Ascending aorta (tissue), 2 donors: ENCODE measurements around the gene SAPCD2. TPM values are rescaled to one million over a fixed set of nuclear protein-coding genes. Genes with fewer than 3 reads are reported as not detected.

Experiments used
- DNase-seq, 2 donors: peaks; one replicate each; pipeline ENCODE4 v3.0.0-alpha.2; 2019; ENCODE audit warnings: low spot score in 2 of 2
- H3K27ac ChIP-seq, 2 donors: fragments of 200-600 bp; sonication (generic); one replicate each; pipeline ENCODE4 v1.5.1; 2016 to 2017; ENCODE audit warnings: mild to moderate bottlenecking in 1 of 2
- H3K27me3 ChIP-seq: fragments of 200-600 bp; sonication (generic); one replicate; pipeline ENCODE4 v1.5.1; 2017
- H3K36me3 ChIP-seq, 2 donors: fragments of 200-600 bp; sonication (generic); one replicate each; pipeline ENCODE4 v1.5.1; 2016
- H3K4me1 ChIP-seq, 2 donors: fragments of 200-600 bp; sonication (generic); one replicate each; pipeline ENCODE4 v1.5.1; 2016 to 2017; ENCODE audit warnings: mild to moderate bottlenecking in 1 of 2
- H3K4me3 ChIP-seq, 2 donors: fragments of 200-600 bp; sonication (generic); one replicate each; pipeline ENCODE4 v1.5.1; 2016 to 2017; ENCODE audit warnings: mild to moderate bottlenecking in 1 of 2
- H3K9me3 ChIP-seq, 2 donors: fragments of 200-600 bp; sonication (generic); one replicate each; pipeline ENCODE4 v1.5.1; 2016
- intact Hi-C: fragments of 100-400 bp; cut with DNase I; formaldehyde crosslinking; loops from one replicate; pipeline ENCODE4 v1.15.1; 2023
- total RNA-seq: library from RNA; depleted of rRNA; stranded (reverse); fragments of >200 nt; gene quantifications from one replicate; pipeline ENCODE4 v1.1.0, GENCODE V29; 2016
- TF ChIP-seq, protein P1 (sequence below), 3 experiments: fragments of 200-600 bp in 2 of 3; fragments of 450-650 bp in 1 of 3; sonication (generic) in 2 of 3; IDR thresholded peaks; one replicate each; pipeline ENCODE4 v1.5.1; 2016 to 2019; ENCODE audit warnings: antibody characterized with exemption in 3 of 3, mild to moderate bottlenecking in 1 of 3, moderate library complexity in 1 of 3

SAPCD2 gene
- total RNA-seq, 1 donor from 2014 or later, result 8.7 TPM

DNA sequence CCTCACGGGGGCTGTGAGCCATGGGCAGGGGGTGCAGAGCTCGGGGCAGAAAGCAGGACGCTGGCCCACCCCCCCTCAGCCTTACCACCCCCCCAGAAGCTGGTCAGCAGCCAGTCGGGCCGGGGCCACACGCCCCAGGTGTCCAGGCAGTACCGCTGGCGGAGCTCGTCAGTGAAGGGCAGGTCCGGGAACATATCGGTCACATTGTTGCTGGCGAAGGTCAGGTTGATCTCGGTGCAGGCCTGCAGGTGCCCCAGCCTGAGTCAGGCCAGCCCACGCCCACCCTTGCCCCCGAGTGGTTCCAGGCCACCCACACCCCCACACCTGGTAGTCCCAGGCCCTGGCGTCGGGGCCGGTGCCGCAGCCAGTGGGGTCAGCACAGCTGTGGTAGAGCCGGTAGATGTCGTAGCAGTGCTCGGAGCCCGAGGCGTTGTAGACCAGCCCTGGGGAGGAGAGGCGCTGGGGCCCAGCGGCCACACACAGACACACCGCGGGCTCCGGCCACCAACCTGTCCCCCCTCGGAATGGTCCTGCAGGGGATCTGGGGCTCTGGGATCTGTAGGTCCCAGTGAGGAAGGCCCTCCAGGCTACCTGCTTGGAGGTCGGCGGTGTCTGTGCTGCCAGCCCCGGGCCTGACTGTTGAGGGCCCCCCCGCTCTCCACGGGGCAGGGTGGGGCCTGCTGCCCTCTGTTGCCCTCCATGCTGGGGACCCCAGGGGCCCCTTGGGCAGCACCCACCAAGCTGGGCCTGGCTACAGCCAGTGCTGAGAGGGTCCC lies 41.6 kb upstream of the SAPCD2 start:
- no peaks in the 10 kb centered on the region for H3K9me3 ChIP-seq
- H3K4me3 ChIP-seq, result no peak overlapping the region
- DNase-seq, result no peak
- no peak overlapping the region for H3K27ac ChIP-seq
- H3K4me1 ChIP-seq, result peaks cover 0 to 15% of the 10 kb centered on the region in 2 donors
- H3K27me3 ChIP-seq, result no peaks in the 10 kb centered on the region
- TF ChIP-seq, protein P1, sequence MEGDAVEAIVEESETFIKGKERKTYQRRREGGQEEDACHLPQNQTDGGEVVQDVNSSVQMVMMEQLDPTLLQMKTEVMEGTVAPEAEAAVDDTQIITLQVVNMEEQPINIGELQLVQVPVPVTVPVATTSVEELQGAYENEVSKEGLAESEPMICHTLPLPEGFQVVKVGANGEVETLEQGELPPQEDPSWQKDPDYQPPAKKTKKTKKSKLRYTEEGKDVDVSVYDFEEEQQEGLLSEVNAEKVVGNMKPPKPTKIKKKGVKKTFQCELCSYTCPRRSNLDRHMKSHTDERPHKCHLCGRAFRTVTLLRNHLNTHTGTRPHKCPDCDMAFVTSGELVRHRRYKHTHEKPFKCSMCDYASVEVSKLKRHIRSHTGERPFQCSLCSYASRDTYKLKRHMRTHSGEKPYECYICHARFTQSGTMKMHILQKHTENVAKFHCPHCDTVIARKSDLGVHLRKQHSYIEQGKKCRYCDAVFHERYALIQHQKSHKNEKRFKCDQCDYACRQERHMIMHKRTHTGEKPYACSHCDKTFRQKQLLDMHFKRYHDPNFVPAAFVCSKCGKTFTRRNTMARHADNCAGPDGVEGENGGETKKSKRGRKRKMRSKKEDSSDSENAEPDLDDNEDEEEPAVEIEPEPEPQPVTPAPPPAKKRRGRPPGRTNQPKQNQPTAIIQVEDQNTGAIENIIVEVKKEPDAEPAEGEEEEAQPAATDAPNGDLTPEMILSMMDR (IDR thresholded peaks at IDR 0.05), result no peak
- peaks cover 31 to 54% of the 10 kb centered on the region in 2 donors for H3K36me3 ChIP-seq
- intact Hi-C loops, result no loop called here

DNA sequence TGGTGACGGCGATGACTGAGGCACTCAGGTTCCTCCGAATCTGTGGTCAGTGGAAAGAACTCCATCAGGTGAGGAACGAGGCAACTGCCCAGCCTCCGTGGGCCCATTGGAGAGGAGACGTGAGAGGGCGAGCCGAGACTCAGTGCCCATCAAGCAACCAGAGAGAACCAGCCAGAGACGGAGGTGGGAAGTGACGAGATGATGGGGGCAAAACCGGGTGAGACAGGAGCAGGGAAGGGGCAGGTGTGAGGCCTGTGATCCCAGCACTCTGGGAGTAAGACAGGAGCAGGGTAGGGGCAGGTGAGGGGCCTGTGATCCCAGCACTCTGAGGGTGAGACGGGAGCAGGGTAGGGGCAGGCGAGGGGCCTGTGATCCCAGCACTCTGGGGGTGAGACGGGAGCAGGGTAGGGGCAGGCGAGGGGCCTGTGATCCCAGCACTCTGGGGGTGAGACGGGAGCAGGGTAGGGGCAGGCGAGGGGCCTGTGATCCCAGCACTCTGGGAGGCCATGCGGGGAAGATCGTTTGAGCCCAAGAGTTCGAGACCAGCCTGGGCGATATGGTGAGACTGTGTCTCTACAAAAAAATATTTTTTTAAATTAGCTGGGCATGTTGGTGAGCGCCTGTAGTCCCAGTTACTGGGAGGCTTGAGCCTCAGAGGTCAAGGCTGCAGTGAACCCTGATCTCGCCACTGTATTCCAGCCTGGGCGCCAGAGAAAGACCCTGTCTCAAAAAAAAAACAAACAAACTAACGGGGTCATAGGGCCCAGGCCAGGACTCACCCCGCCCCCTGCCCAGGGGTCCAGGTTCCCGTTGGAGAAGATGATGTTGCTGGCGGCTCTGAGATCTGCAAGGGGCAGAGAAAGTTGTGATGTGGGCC lies 40.8 kb upstream of the SAPCD2 start:
- H3K36me3 ChIP-seq, result peaks cover 39 to 62% of the 10 kb centered on the region in 2 donors
- intact Hi-C loops, result no loop called here

DNA sequence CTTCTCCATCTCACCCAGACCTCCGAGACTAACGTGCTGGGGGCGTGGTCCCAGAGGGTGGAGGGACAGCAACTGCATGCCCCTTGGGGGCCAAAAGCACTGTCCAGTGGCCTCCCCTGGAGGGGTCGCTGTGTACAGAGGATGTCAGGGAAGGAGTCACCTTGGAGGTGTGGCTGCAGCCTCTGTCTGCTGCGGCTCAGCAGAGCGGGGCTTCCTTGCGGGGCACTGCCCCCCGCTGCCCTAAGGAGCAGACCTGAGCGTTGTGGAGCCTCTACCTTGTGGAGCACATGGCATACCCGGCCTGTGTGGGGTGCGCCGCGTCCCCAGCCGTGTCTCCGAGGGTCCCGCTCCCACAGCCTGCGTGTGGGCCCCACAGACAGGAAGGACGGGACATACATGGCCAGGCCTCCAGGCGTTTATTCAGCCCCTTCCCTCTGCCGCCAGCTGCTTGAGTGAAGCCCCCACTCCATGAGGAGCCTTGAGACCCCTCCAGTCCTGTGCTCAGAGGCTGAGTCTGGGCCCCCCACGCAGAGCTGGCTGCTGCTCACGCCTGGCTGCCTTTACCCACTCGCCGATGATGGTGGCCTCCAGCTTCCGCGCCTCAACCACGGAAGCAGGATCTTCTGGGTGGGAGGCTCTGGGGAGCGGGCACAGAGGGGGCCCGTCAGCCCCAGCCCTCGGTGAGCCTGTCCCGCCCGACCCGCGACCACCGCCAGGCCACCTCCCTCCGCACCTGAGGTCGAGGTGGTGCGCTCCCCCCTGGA lies 40.0 kb upstream of the SAPCD2 start:
- H3K27me3 ChIP-seq, result no peaks in the 10 kb centered on the region
- peaks cover 46 to 70% of the 10 kb centered on the region in 2 donors for H3K36me3 ChIP-seq
- intact Hi-C loops, result no loop called here
- H3K4me1 ChIP-seq, result peaks cover 0 to 13% of the 10 kb centered on the region in 2 donors
- no peak overlapping the region for H3K27ac ChIP-seq
- TF ChIP-seq, protein P1 (IDR thresholded peaks at IDR 0.05), result no peak
- DNase-seq, result no peak
- no peak overlapping the region for H3K4me3 ChIP-seq
- no peaks in the 10 kb centered on the region for H3K9me3 ChIP-seq

More for the DNA sequence above, 40.8 kb upstream of the SAPCD2 start:
- Histone ChIP-seq H3K9me3 (no peaks in the 10 kb centered on the region), H3K4me1 (peaks cover 0 to 15% of the 10 kb centered on the region in 2 donors), H3K27ac (no peak overlapping the region), H3K27me3 (no peaks in the 10 kb centered on the region), H3K4me3 (no peak overlapping the region)
- no peak for DNase-seq
- TF ChIP-seq, protein P1 (IDR thresholded peaks at IDR 0.05), result no peak

DNA sequence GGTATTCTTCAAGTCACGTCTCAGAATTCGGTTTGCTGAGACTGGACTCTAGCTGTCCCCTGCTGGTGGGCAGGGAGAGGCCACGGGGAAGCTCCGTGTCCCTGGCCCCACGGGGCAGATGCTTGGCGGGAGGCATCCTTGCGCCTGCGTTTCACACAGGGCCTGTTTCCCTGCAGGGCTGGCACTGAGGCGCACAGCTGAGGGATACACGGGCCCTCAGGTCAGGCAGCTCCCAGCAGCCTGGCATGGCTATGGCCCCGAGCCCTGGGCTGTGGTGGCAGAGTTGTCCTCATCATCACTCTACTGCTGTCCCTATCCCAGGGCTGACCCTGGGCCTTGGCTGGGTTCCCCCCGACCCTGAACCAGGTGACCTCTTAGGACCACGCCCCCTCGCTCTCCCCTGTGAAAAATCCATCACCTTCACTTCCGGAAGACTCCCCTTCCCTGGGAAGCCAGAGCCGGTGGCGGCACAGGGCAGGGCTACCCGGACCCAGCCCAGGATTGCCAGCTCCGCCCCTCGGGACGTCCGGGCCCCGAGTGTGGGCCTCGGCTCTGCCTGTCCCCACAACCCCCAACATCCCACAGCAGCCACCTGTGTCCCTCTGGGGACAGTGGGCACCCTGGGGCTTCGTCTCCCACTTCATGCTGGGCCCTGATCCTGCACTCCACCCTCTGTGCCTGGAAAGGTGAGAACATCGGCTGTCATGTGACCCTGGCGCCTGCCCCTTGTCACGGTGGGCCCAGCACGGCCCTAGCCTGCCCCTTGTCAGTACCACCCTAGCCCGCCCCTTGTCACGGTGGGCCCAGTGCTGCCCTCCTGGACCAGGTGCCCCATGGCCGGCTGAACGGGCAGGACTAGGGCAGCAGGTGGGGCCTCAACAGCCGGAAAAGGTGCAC lies 39.1 kb upstream of the SAPCD2 start:
- H3K27me3 ChIP-seq, result no peaks in the 10 kb centered on the region
- TF ChIP-seq, protein P1 (IDR thresholded peaks at IDR 0.05), result no peak
- H3K4me3 ChIP-seq, result no peak overlapping the region
- DNase-seq, result no peak
- H3K4me1 ChIP-seq, result peaks cover 0 to 6% of the 10 kb centered on the region in 2 donors
- no peak overlapping the region for H3K27ac ChIP-seq
- intact Hi-C loops, result no loop called here
- H3K36me3 ChIP-seq, result peaks cover 53 to 79% of the 10 kb centered on the region in 2 donors
- no peaks in the 10 kb centered on the region for H3K9me3 ChIP-seq
